ENCODE data around the gene BICRA. TPM values are rescaled to one million over a fixed set of nuclear protein-coding genes. Genes with fewer than 3 reads are reported as not detected.
"Not testable (repeated sequence)": the region's sequence is repeated elsewhere in the genome, so short reads cannot be mapped to it uniquely, and the experiment has no call there.

Gene BICRA
- total RNA-seq, 4 donors from 2014 or later = 10.7 to 33.6 (median 22.9) TPM

DNA sequence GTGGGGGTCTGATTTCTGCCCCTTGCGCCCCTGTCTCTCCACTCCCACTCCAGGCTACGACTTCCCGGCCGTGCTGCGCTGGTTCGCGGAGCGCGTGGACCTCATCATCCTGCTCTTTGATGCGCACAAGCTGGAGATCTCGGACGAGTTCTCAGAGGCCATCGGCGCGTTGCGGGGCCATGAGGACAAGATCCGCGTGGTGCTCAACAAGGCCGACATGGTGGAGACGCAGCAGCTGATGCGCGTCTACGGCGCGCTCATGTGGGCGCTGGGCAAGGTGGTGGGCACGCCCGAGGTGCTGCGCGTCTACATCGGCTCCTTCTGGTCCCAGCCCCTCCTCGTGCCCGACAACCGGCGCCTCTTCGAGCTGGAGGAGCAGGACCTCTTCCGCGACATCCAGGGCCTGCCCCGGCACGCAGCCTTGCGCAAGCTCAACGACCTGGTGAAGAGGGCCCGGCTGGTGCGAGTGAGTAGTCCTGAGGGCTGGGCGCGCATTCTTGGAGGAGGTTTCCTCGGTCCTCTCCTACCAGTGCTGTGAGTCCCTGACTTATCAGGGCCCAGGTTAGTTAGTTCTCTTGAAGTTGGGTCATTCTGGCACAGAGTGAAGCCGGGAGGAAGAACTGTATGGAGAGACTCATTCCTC lies 116.9 kb downstream of the BICRA start:
- TF ChIP-seq POLR2AphosphoS5 (IDR thresholded peaks at IDR 0.05) = peak in 1 of 3 donors; percentile 63
- TF ChIP-seq, protein P1, sequence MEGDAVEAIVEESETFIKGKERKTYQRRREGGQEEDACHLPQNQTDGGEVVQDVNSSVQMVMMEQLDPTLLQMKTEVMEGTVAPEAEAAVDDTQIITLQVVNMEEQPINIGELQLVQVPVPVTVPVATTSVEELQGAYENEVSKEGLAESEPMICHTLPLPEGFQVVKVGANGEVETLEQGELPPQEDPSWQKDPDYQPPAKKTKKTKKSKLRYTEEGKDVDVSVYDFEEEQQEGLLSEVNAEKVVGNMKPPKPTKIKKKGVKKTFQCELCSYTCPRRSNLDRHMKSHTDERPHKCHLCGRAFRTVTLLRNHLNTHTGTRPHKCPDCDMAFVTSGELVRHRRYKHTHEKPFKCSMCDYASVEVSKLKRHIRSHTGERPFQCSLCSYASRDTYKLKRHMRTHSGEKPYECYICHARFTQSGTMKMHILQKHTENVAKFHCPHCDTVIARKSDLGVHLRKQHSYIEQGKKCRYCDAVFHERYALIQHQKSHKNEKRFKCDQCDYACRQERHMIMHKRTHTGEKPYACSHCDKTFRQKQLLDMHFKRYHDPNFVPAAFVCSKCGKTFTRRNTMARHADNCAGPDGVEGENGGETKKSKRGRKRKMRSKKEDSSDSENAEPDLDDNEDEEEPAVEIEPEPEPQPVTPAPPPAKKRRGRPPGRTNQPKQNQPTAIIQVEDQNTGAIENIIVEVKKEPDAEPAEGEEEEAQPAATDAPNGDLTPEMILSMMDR (IDR thresholded peaks at IDR 0.05) = no peak
- no peak for DNase-seq (ENCODE audit: low spot score in 2 of 2)
- Histone ChIP-seq H3K27me3 (no peaks in the 10 kb centered on the region), H3K4me1 (peaks cover 64% of the 10 kb centered on the region), H3K9me3 (no peaks in the 10 kb centered on the region), H3K36me3 (peaks cover 7% of the 10 kb centered on the region), H3K4me3 (no peak overlapping the region), H3K27ac (peak overlapping the region; percentile 55)
- 63% methylated on average over 42 of the region's 48 CpGs for whole genome bisulfite sequencing

DNA sequence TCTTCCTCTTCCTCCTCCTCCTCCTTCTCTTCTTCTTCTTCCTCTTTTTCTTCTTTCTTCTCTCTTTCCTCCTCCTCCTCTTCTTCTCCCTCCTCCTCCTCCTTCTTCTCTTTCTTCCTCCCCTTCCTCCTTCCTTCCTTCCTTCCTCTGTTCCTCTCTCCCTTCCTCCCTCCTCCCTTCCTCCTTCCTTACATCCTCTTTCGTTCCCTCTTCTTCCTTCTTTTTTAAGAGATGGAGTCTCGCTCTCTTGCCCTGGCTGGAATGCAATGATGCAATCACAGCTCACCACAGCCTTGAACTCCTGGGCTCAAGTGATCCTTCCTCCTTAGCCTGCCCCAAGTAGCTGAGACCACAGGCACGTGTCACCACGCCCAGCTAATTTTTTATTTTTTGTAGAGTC lies 117.5 kb downstream of the BICRA start:
- no peak overlapping the region for H3K4me3 ChIP-seq
- TF ChIP-seq, protein P1 (IDR thresholded peaks at IDR 0.05) = no peak
- TF ChIP-seq POLR2AphosphoS5 (IDR thresholded peaks at IDR 0.05) (no peak), EP300 (IDR thresholded peaks at IDR 0.05) (no peak), POLR2A (IDR thresholded peaks at IDR 0.05) (no peak)
- 57% methylated on average over 4 of the region's 4 CpGs for WGBS
- peaks cover 58% of the 10 kb centered on the region for H3K4me1 ChIP-seq
- DNase-seq (ENCODE audit: low spot score in 2 of 2) = no peak
- H3K36me3 ChIP-seq = peaks cover 10% of the 10 kb centered on the region
- peak overlapping the region; percentile 55 for H3K27ac ChIP-seq
- H3K9me3 ChIP-seq = no peaks in the 10 kb centered on the region
- H3K27me3 ChIP-seq = no peaks in the 10 kb centered on the region

DNA sequence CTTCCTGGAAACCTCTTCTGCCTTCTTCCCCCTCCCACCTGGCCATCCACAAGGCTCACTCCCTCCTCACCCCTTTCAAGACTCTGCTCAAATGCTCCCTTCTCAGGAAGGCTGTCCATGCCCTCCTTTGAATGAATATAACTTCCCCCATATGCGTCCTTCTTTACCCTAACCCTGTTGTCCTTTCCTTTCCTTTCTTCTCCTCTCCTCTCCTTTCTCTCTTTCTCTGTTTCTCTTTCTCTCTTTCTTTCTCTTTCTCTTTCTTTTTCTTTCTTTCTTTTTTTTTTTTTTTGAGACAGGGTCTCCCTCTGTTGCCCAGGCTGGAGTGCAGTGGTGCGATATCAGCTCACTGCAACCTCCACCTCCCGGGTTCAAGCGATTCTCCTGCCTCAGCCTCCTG lies 119.4 kb downstream of the BICRA start:
- not testable (repeated sequence) for H3K4me3 ChIP-seq; H3K27ac ChIP-seq; H3K9me3 ChIP-seq; DNase-seq (ENCODE audit: low spot score in 2 of 2); H3K27me3 ChIP-seq
- H3K4me1 ChIP-seq = peaks cover 51% of the 10 kb centered on the region
- 94% methylated on average over 4 of the region's 4 CpGs for WGBS
- H3K36me3 ChIP-seq = peaks cover 14% of the 10 kb centered on the region

DNA sequence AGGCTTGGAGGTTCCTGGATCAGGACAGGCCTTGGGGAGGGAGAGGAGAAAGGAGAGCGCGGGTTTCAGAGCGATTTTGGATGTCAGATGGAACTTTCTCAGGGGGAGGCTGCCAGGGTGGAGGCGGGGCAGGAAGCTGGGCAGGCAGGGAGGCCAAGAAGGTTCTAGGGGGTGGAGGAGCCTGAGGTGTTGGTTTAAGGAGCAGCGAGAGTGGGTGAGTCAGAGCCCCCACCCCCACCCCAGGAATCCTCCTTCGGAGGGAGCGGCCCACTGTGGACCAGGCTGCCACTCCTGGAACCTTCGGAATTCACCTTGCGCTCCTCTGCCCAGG lies 120.5 kb downstream of the BICRA start:
- peaks cover 22% of the 10 kb centered on the region for H3K36me3 ChIP-seq
- no peaks in the 10 kb centered on the region for H3K9me3 ChIP-seq
- peak overlapping the region; percentile 83 for H3K27ac ChIP-seq
- peaks cover 42% of the 10 kb centered on the region for H3K4me1 ChIP-seq
- H3K4me3 ChIP-seq = peak overlapping the region; percentile 23
- TF ChIP-seq EP300 (IDR thresholded peaks at IDR 0.05) = no peak
- no peak for TF ChIP-seq POLR2AphosphoS5 (IDR thresholded peaks at IDR 0.05)
- TF ChIP-seq, protein P1 (IDR thresholded peaks at IDR 0.05) = no peak
- no peak for TF ChIP-seq POLR2A (IDR thresholded peaks at IDR 0.05)
- WGBS = 14% methylated on average over 9 of the region's 9 CpGs
- DNase-seq (ENCODE audit: low spot score in 2 of 2) = peak in 1 of 2 donors; percentile 82
- no peaks in the 10 kb centered on the region for H3K27me3 ChIP-seq

DNA sequence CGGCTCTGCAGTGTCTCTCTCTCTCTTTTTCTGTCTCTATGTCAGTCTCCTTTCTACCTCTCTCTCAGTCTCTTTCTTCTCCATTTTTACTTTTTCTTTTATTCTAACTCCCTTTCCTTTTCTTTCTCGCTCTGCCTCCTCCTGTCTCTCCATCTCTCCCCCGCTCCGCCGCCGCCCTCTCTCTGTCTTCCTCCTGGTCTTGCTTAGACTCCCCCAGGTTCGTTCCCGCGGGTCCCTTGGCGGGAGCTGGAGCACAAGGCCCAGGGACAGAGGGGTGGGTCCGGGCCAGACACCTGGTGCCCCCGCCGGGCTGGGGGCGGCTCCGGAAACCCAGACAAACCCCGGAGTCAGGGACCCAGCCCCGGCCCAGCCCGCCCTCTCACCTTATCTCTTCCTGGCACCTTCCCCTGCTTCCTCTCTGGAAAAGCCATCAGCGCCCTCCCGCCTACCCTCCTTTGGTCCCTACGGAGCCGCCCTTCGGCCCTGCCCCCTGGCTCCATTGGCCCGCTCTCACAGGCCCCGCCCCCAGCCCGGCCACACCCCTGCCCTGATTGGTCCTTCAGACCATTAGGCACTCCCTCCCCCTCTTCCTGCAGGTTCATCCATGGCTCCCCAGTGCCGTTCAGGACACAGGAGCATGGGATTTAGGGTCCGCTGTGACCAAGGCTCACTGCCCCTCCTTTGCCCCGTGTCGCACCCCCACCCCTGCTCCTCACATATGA lies 121.0 kb downstream of the BICRA start:
- peaks cover 40% of the 10 kb centered on the region for H3K4me1 ChIP-seq
- H3K27ac ChIP-seq = peak overlapping the region; percentile 83
- DNase-seq (ENCODE audit: low spot score in 2 of 2) = peak in 1 of 2 donors; percentile 90
- H3K4me3 ChIP-seq = peak overlapping the region; percentile 23
- H3K36me3 ChIP-seq = peaks cover 27% of the 10 kb centered on the region
- no peaks in the 10 kb centered on the region for H3K27me3 ChIP-seq
- WGBS = 28% methylated on average over 30 of the region's 30 CpGs
- H3K9me3 ChIP-seq = no peaks in the 10 kb centered on the region
- TF ChIP-seq, protein P1 (IDR thresholded peaks at IDR 0.05) = no peak
- TF ChIP-seq POLR2A (IDR thresholded peaks at IDR 0.05) (no peak), POLR2AphosphoS5 (IDR thresholded peaks at IDR 0.05) (peak in 1 of 3 donors; percentile 13), EP300 (IDR thresholded peaks at IDR 0.05) (no peak)
